IMR-90 (cell line): ENCODE measurements around the gene SPP2. TPM values are rescaled to one million over a fixed set of nuclear protein-coding genes. Genes with fewer than 3 reads are reported as not detected.

Experiments
- ATAC-seq: fragments of 200-7000 bp; cut with Tn5 transposase; 2 replicates; pipeline ENCODE4 v1.9.1; 2020; ENCODE audit warnings: low read depth, mild to moderate bottlenecking, moderate library complexity
- BruUV-seq: library from RNA; stranded (reverse); fragments of 400-500 nt; replicated peaks from 2 replicates; lab custom pipeline; 2021; lab: Mats Ljungman, UMichigan
- CTCF ChIA-PET: fragments of 300-600 bp; formaldehyde crosslinking; extraction: SDS; loops from one replicate; lab custom pipeline; 2021; ENCODE audit warnings: antibody characterized with exemption; lab: Yijun Ruan, JAX
- POLR2A ChIA-PET: fragments of 300-600 bp; sonication (Branson Sonifier 250); formaldehyde crosslinking; loops from one replicate; lab custom pipeline; 2022; ENCODE audit warnings: antibody characterized with exemption; ENCODE audit not compliant: unreplicated experiment; lab: Charles Lee
- DNase-seq: peaks from one replicate; pipeline ENCODE4 v3.0.0; 2013
- H2AFZ ChIP-seq: replicated peaks from 2 replicates; pipeline ENCODE3; 2013; ENCODE audit warnings: low read length, mild to moderate bottlenecking; ENCODE audit not compliant: poor library complexity
- H2AK5ac ChIP-seq: 2 replicates; pipeline ENCODE4 v1.6.1; 2013; ENCODE audit warnings: low read depth, low read length, inconsistent platforms
- H2AK9ac ChIP-seq: replicated peaks from 2 replicates; pipeline ENCODE3; 2013; ENCODE audit warnings: mild to moderate bottlenecking, low read depth, low read length, moderate library complexity; ENCODE audit not compliant: poor library complexity
- H2BK120ac ChIP-seq: 2 replicates; pipeline ENCODE4 v1.6.1; 2013; ENCODE audit warnings: low read depth, low read length, inconsistent platforms
- H2BK15ac ChIP-seq: 3 replicates; pipeline ENCODE4 v1.6.1; 2013; ENCODE audit warnings: low read depth, low read length, inconsistent platforms
- H2BK20ac ChIP-seq: 2 replicates; pipeline ENCODE4 v1.6.1; 2013; ENCODE audit warnings: low read depth, mild to moderate bottlenecking, inconsistent platforms, low read length, moderate library complexity
- H2BK5ac ChIP-seq: 2 replicates; pipeline ENCODE4 v1.6.1; 2013; ENCODE audit warnings: mild to moderate bottlenecking, low read depth, low read length, inconsistent platforms; ENCODE audit not compliant: poor library complexity, severe bottlenecking
- H3K14ac ChIP-seq: replicated peaks from 2 replicates; pipeline ENCODE4 v1.6.1; 2013; ENCODE audit warnings: low read depth, low read length, inconsistent platforms
- H3K18ac ChIP-seq: 2 replicates; pipeline ENCODE4 v1.6.1; 2013; ENCODE audit warnings: low read depth, low read length, control low read depth
- H3K23ac ChIP-seq: 2 replicates; pipeline ENCODE4 v1.6.1; 2013; ENCODE audit warnings: low read depth, low read length, inconsistent platforms
- H3K27ac ChIP-seq: 2 replicates; pipeline ENCODE4 v1.5.1; 2013; ENCODE audit warnings: mild to moderate bottlenecking, control low read depth, low read length; ENCODE audit not compliant: insufficient read depth
- H3K27me3 ChIP-seq: 2 replicates; pipeline ENCODE4 v1.6.1; 2013; ENCODE audit warnings: low read length; ENCODE audit not compliant: control insufficient read depth, insufficient read depth
- H3K36me3 ChIP-seq: 2 replicates; pipeline ENCODE4 v1.6.1; 2013; ENCODE audit warnings: low read length, mixed read lengths; ENCODE audit not compliant: control insufficient read depth, insufficient read depth
- H3K4ac ChIP-seq: 2 replicates; pipeline ENCODE4 v1.6.1; 2013; ENCODE audit warnings: low read depth, low read length, inconsistent platforms
- H3K4me1 ChIP-seq: 2 replicates; pipeline ENCODE4 v1.6.1; 2013; ENCODE audit warnings: low read length, mixed read lengths; ENCODE audit not compliant: control insufficient read depth, insufficient read depth
- H3K4me2 ChIP-seq: 2 replicates; pipeline ENCODE4 v1.6.1; 2013; ENCODE audit warnings: low read depth, mild to moderate bottlenecking, control low read depth, low read length, moderate library complexity
- H3K4me3 ChIP-seq: 2 replicates; pipeline ENCODE4 v1.5.1; 2013; ENCODE audit warnings: low read depth, mild to moderate bottlenecking, control low read depth, low read length, moderate library complexity; ENCODE audit not compliant: insufficient read depth
- H3K56ac ChIP-seq: 2 replicates; pipeline ENCODE4 v1.6.1; 2013; ENCODE audit warnings: low read length, inconsistent platforms; ENCODE audit not compliant: insufficient read depth; ENCODE audit errors: extremely low read depth
- H3K79me1 ChIP-seq, 2 experiments: 2 replicates each; pipeline ENCODE4 v1.6.1; 2013; ENCODE audit warnings: low read length in 2 of 2, inconsistent platforms in 1 of 2, low read depth in 1 of 2
- H3K9ac ChIP-seq: 2 replicates; pipeline ENCODE4 v1.6.1; 2013; ENCODE audit warnings: low read depth, low read length, control low read depth
- H3K9me1 ChIP-seq: 2 replicates; pipeline ENCODE4 v1.6.1; 2013; ENCODE audit warnings: low read length, inconsistent platforms; ENCODE audit not compliant: insufficient read depth
- H3K9me3 ChIP-seq: 2 replicates; pipeline ENCODE4 v1.6.1; 2013; ENCODE audit warnings: low read length; ENCODE audit not compliant: control insufficient read depth, insufficient read depth
- H4K20me1 ChIP-seq: 2 replicates; pipeline ENCODE4 v1.6.1; 2013; ENCODE audit warnings: low read length, inconsistent platforms; ENCODE audit not compliant: insufficient read depth
- H4K5ac ChIP-seq: 2 replicates; pipeline ENCODE4 v1.6.1; 2013; ENCODE audit warnings: mild to moderate bottlenecking, low read depth, low read length, control low read depth
- H4K8ac ChIP-seq, 2 experiments: 2 replicates each; pipeline ENCODE4 v1.6.1; 2013; ENCODE audit warnings: low read depth in 2 of 2, low read length in 2 of 2, control low read depth in 1 of 2, inconsistent platforms in 1 of 2
- H4K91ac ChIP-seq: 2 replicates; pipeline ENCODE4 v1.6.1; 2013; ENCODE audit warnings: low read depth, low read length, inconsistent platforms; ENCODE audit not compliant: insufficient read depth
- BHLHE40 ChIP-seq: fragments of 150-350 bp; IDR thresholded peaks from 2 replicates; pipeline ENCODE4 v1.6.1; 2016; ENCODE audit warnings: mild to moderate bottlenecking, low read depth, low read length
- MAFK ChIP-seq: IDR thresholded peaks from 2 replicates; pipeline ENCODE4 v1.6.1; 2012; ENCODE audit warnings: low read depth, low read length, improper control_type of control experiment
- WGBS, 2 experiments: methylation state at CpG; one replicate each; pipeline versions ENCODE4 v1.1.5 to v1.1.7; 2013; ENCODE audit warnings: missing lambda C conversion rate in 2 of 2; ENCODE audit not compliant: insufficient read length in 1 of 2; ENCODE audit errors: extremely low coverage in 2 of 2; 5-methylcytosine and 5-hydroxymethylcytosine counted together
- dilution Hi-C: fragments of 300-500 bp; cut with HindIII; formaldehyde crosslinking; loops from one replicate; pipeline ENCODE4 v1.14.3; 2018; ENCODE audit warnings: low sequenced_read_pairs; ENCODE audit not compliant: unreplicated experiment
- in situ Hi-C: fragments of 300-500 bp; cut with MboI; formaldehyde crosslinking; loops from 3 replicates; pipeline ENCODE4 v1.14.3; 2019; ENCODE audit warnings: low sequenced_read_pairs, inconsistent platforms, mixed read lengths
- intact Hi-C: fragments of 100-400 bp; cut with micrococcal nuclease; formaldehyde crosslinking; loops from 2 replicates; pipeline ENCODE4 v1.10.0; 2022
- polyA plus RNA-seq, 3 experiments: library from polyadenylated mRNA; depleted of rRNA; stranded (reverse); fragments of >200 nt; gene quantifications; 2 replicates each; pipeline ENCODE4 v1.2.3, GENCODE V29; 2012; ENCODE audit warnings: low replicate concordance in 1 of 3
- total RNA-seq: library from RNA; depleted of rRNA; stranded (reverse); fragments of >200 nt; gene quantifications from 2 replicates; pipeline ENCODE4 v1.2.3, GENCODE V29; 2012
- TF ChIP-seq, protein P1 (sequence below): fragments of 150-350 bp; IDR thresholded peaks from 2 replicates; pipeline ENCODE4 v1.6.1; 2016; ENCODE audit warnings: low read depth, mild to moderate bottlenecking, low read length, moderate library complexity, borderline replicate concordance

SPP2 gene
- total and polyA plus RNA-seq, 2 of the 4 experiments (the other 2 are of a cell fraction) = not detected

DNA sequence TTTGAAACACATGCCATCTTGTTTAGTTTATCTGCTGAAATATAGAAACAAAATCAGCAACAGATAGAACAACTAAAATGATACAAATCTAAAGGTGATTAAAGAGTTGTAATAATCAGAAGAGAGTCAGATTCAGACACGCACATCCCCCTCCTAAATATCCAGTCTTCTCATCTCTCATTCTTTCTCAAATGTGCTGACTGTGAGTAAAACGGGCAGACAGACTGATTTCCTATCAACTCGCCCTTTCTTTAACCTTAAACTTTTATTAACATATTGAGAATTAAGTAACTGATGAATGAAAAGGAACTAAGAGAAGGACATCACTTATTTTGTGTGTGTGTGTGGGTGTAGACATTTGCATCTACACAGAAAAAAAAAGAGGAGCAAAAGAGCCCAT is 34.6 kb upstream of the SPP2 start:
- H3K27ac ChIP-seq = no peak overlapping the region
- CTCF ChIA-PET = no interaction called here
- H3K4ac ChIP-seq = no peak overlapping the region
- no peak overlapping the region for H2BK20ac ChIP-seq
- no peak overlapping the region for H3K4me2 ChIP-seq
- no CpG with 5 or more reads among the region's 3 CpGs for WGBS, 2 experiments
- no peaks in the 10 kb centered on the region for H4K20me1 ChIP-seq
- in situ Hi-C loops (no loop called here), dilution Hi-C loops (no loop called here), intact Hi-C loops (no loop called here)
- H4K91ac ChIP-seq = no peak overlapping the region
- no peak overlapping the region for H2BK120ac ChIP-seq
- DNase-seq = no peak
- H2BK15ac ChIP-seq = no peak overlapping the region
- no peak overlapping the region for H2BK5ac ChIP-seq
- H3K4me1 ChIP-seq = no peaks in the 10 kb centered on the region
- H3K9ac ChIP-seq = no peak overlapping the region
- POLR2A ChIA-PET = no interaction called here
- H4K5ac ChIP-seq = no peak overlapping the region
- H3K14ac ChIP-seq = no peak overlapping the region
- H3K23ac ChIP-seq = no peak overlapping the region
- H3K79me1 ChIP-seq = no peaks in the 10 kb centered on the region
- no peak overlapping the region for H3K56ac ChIP-seq
- no peak overlapping the region for H3K18ac ChIP-seq
- H3K9me3 ChIP-seq = no peaks in the 10 kb centered on the region
- no peak overlapping the region for H3K4me3 ChIP-seq
- no peaks in the 10 kb centered on the region for H3K9me1 ChIP-seq
- no peaks in the 10 kb centered on the region for H3K36me3 ChIP-seq
- peaks cover 16% of the 10 kb centered on the region for H3K27me3 ChIP-seq
- no peak overlapping the region for H4K8ac ChIP-seq
- TF ChIP-seq, protein P1, sequence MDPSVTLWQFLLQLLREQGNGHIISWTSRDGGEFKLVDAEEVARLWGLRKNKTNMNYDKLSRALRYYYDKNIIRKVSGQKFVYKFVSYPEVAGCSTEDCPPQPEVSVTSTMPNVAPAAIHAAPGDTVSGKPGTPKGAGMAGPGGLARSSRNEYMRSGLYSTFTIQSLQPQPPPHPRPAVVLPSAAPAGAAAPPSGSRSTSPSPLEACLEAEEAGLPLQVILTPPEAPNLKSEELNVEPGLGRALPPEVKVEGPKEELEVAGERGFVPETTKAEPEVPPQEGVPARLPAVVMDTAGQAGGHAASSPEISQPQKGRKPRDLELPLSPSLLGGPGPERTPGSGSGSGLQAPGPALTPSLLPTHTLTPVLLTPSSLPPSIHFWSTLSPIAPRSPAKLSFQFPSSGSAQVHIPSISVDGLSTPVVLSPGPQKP = no peak
- TF ChIP-seq MAFK (peak; percentile 85), BHLHE40 (no peak)
- no peak overlapping the region for H2AK9ac ChIP-seq
- no TSS peak for BruUV-seq
- ATAC-seq = no peak
- no peak overlapping the region for H2AK5ac ChIP-seq
- no peak overlapping the region for H2AFZ ChIP-seq
